GM12873 (cell line): Measurements from ENCODE around the gene ICAM5.

Source experiments
- TF ChIP-seq, protein P1 (sequence below): IDR thresholded peaks from 2 replicates; pipeline ENCODE4 v1.5.1; 2012; ENCODE audit warnings: low read depth, mild to moderate bottlenecking, moderate library complexity, low read length, control low read depth; ENCODE audit not compliant: insufficient read depth; ENCODE audit errors: missing control alignments

The ICAM5 gene

DNA sequence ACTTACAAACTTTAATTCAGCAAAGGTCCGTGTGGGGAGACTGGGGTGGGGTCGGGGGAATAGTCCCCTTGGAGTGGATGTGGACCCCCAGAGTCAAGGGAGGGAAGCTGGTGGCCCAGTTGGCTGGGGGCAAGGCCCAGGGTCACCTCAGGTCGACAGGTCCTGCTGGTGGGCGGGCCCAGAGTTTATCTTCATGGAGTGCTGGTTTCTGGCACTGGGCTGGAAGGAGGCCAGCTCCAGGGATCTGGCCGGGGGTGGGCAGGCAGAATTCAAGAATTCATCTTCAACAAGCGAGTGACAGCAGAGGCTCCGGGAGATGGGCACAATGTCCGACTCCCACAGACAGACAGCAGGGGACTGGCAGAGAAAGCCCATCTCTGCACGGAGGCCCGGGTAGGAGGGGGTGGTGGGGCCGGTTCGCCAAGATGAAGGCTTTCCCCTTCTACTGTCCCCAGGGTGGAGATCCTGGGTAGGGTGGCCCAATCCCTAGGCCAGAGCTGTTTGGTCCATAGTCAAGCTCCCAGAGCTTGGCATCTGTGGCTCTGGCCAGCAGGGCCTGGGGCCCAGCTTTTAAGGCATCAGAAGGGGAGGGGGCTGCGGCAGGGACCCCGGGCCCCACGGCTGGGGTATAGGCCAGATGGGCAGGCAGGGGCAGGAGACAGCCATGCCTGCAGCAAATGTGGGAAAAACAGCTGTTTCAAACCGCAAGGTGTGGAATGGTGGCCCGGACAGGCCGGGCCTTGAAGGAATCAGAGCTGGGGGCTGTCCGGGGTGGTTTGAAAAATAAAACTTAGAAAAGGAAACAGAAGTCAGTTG, 26.7 kb downstream of the ICAM5 start:
- TF ChIP-seq, protein P1, sequence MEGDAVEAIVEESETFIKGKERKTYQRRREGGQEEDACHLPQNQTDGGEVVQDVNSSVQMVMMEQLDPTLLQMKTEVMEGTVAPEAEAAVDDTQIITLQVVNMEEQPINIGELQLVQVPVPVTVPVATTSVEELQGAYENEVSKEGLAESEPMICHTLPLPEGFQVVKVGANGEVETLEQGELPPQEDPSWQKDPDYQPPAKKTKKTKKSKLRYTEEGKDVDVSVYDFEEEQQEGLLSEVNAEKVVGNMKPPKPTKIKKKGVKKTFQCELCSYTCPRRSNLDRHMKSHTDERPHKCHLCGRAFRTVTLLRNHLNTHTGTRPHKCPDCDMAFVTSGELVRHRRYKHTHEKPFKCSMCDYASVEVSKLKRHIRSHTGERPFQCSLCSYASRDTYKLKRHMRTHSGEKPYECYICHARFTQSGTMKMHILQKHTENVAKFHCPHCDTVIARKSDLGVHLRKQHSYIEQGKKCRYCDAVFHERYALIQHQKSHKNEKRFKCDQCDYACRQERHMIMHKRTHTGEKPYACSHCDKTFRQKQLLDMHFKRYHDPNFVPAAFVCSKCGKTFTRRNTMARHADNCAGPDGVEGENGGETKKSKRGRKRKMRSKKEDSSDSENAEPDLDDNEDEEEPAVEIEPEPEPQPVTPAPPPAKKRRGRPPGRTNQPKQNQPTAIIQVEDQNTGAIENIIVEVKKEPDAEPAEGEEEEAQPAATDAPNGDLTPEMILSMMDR: no peak

DNA sequence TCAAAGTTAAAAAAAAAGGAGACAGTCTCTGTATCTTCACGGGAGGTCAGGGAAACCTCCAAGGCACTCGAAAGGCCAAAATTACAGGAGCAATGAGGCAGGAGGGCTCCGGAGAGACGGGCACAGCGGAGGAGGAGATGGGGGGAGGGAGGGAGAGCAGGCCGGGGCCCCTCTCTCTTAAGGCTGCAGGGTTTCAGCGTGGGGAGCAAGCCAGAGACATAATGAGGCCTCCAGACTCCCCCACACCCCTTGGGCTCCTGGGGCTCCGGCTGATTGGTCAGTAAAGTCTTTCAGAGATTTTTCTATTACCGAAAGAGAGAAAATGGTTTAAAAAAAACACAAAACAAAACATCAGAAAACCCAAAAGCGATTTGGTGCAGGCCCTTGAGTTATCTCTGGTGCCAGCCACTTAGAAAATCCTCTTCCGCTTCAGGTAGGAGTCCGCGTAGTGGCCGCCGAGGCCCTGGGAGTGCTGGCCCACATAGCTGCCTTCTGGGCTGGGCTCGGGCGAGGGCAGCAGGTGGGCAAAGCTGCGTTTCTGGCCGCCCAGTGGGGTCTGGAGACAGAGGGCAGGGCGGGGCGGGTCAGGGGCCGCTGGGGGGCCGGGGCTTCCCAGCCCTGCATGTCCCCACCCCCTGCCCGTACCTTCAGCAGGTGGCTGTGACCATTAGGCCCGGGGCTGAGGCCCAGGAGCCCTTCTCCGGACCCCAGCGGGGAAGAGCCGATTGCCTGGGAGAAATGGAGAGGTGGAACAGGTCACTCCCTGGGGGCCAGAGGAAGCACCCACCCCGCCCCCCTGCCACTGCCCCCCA, 27.5 kb downstream of the ICAM5 start:
- TF ChIP-seq, protein P1: no peak

DNA sequence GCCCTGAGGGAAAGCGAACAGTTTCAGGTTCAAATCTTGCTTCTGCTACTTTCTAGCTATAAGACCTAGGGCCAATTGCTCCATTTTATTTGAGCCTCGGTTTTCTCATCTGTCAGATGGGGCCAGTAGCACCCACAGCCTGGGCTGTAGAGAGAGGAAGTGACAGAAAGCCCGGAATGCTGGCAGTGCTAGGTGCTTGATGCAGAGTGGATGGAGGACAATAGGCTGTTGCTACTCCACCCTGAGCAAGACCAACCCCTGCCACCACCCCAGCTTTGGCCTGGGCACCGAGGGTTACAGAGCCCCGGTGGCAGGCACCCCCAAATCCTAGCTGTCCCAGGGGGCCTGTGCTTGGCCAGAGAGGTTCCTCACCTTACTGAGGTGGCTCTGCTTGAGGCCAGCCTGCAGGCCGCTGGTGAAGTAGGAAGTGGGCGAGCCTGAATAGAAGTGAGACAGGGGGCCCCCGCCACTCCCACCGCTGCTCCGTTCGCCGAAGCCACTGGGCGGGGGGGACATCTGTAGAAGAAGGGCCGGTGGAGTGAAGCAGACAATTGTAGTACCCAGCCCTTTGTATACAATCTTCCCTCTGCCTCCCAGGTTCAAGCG, 28.2 kb downstream of the ICAM5 start:
- TF ChIP-seq, protein P1: no peak

DNA sequence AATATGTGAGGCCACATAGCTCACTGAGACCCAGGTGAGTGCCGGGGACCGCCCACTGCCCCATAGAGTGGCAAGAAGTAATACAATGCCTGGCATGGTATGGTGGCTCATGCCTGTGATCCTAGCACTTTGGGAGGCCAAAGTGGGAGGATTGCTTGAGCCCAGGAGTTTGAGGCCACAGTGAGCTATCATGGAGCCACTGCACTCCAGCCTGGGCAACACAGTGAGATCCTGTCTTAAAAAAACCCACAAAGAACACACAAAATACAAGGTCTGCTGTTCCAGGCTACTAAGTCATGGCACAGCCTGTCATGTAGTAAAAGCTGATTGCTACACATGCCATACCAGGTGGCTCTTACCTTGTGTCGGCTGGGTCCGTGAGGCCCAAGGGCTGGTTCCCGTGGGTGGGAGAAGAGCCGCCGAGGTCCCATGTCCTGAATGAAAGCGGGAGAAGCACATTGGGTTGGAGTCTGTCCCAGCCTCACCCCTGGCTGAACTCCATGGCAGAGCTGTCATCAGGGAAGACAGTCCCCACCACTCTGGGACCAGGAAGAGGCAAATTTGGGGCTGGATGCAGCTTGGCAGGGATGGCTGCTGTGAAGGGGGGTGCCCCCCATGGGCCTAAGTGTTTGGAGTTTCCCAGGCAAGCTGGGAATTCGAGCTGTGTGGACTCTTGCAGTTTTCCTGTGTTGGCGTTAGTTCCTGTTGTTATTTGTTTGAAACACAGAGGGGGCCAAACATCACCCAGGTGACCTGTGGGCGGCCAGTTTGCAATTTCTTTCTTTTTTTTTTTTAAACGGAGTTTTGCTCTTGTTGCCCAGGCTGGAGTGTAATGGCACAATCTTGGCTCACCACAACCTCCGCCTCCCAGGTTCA, 29.3 kb downstream of the ICAM5 start:
- TF ChIP-seq, protein P1: no peak

DNA sequence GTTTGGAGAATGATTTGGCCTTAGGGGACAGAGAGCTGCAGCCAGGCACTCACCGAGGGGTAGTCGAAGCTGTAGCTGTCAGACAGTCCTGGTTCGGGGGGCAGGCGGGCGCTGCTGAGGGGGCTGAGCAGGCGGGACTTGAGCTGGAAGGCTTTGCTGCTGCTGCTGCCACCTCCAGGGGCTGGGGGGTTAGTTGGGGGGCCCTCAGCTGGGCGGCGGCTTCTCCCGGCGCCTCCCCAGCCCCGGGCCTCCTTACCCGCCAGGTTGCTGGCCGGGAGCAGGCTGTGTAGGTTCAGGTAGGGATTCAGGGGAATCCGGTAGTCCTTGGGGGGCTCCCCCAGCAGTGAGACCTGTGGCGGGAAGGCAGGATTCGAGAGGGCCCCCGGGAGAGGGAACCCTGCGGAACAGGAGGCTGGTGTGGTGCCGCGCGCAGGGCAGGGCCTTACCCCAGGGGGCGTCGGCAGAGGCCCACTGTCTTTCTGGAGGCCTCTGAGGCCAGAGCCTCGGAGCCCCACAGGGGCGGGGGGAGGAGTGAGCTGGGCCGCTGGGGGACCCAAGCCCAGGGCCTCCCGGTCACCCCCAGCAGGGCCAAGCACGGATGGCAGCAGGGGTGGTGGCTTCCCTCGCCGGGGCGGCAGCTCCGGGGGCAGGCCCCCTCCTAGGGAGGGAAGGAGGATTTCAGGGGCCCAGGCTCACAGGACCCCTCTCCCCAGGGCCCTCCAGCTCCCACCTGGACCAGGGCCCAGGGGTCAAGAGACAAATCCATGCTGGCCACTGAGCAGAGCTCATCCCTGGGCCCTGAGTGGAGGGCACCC, 31.1 kb downstream of the ICAM5 start:
- TF ChIP-seq, protein P1: no peak

DNA sequence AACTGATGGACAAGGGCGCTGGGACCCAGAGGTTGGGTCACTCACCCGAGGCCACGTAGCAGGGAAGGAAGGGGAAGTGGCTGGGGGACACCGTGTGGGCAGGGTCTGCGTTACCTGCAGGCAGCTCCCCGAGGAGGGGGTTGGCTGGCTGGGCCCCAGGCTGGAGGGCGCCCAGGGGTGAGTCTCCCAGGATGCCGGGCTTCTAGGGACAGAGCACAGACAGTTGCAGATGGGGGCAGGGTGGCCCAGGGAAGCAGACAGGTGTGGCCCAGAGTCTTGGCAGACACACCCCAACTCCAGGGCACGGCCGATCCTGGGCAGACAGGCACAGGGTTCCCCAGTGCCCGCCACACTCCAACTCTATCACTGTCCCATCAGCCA, 31.7 kb downstream of the ICAM5 start:
- TF ChIP-seq, protein P1: no peak
